ENCODE measurements around the gene FRA10AC1. TPM values are rescaled to one million over a fixed set of nuclear protein-coding genes. Genes with fewer than 3 reads are reported as not detected.

FRA10AC1 gene
- total RNA-seq, 4 donors from 2014 or later = 14.1 to 25.5 (median 16.1) TPM

DNA sequence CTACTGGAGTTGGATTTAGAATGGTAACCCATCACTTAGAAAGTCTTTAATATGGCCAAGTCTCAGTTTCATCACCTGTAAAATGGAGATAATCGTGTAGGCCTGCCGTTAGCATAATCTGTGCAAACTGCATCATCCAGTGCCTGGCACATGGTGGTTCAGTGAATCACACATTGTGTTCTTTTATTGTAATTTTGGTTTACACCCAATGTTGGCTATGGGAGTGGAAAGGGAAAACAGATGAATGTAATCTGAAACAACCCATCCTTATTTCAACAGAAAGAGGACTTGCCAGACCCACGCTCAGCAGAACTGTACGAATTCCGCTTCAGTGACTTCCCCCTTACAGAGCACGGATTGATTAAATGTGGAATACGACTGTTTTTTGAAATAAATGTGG is 62.6 kb downstream of the FRA10AC1 start:
- Histone ChIP-seq H3K27ac (no peak overlapping the region), H3K4me3 (no peak overlapping the region), H3K27me3 (no peaks in the 10 kb centered on the region), H3K4me1 (no peaks in the 10 kb centered on the region), H3K9me3 (no peaks in the 10 kb centered on the region), H3K36me3 (no peaks in the 10 kb centered on the region)
- TF ChIP-seq, protein P1, sequence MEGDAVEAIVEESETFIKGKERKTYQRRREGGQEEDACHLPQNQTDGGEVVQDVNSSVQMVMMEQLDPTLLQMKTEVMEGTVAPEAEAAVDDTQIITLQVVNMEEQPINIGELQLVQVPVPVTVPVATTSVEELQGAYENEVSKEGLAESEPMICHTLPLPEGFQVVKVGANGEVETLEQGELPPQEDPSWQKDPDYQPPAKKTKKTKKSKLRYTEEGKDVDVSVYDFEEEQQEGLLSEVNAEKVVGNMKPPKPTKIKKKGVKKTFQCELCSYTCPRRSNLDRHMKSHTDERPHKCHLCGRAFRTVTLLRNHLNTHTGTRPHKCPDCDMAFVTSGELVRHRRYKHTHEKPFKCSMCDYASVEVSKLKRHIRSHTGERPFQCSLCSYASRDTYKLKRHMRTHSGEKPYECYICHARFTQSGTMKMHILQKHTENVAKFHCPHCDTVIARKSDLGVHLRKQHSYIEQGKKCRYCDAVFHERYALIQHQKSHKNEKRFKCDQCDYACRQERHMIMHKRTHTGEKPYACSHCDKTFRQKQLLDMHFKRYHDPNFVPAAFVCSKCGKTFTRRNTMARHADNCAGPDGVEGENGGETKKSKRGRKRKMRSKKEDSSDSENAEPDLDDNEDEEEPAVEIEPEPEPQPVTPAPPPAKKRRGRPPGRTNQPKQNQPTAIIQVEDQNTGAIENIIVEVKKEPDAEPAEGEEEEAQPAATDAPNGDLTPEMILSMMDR (IDR thresholded peaks at IDR 0.05) = no peak
- TF ChIP-seq POLR2A (IDR thresholded peaks at IDR 0.05) (no peak), EP300 (IDR thresholded peaks at IDR 0.05) (no peak)
- WGBS, 2 donors = 89 to 92% methylated on average over 7 of the region's 7 CpGs
- DNase-seq (ENCODE audit: low spot score in 2 of 2) = no peak

DNA sequence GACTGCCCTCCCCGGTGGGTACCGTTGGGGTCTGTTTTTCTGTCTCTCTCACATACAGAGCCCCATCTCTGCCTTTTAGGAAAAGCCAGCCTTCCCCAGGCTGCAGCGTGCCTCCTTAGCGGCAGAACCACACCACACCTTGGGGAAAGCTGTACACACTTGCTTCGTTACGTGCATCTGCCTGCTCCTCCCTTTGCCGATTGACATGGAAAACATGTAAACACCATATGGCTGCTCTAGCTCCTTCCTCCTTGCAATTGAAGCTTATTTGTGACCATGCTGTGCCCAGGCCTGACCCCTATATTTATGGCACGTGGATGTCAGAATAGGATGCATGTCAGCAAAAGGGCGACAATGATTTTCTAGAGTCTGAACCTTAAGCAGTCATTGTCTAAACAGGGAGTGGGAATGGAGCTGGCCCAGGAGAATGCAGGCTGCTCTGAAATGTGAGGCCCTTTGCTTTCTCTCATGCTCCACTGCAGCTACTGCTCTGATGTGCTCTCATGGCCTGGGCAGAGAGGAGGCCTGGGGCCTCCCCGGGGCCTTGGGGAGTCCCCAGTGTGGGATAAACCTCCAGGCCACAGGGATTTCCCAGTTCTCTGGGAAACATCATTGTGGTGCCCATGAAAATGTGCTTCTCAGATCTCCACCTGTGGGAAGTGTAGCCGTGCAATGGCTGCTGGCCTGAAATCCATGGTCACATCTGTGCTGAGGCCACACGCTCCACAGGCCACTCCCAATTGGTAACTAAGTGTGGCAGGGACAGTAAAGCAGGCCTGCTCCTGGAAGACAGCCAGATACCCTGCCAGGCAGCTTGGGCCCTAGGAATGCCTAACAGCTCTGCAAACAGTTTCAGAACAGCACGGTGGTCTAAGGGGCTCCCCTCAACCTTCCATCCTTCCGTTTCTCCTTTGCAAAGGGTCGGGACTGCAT is 71.5 kb downstream of the FRA10AC1 start:
- Histone ChIP-seq H3K4me1 (no peaks in the 10 kb centered on the region), H3K4me3 (no peak overlapping the region), H3K36me3 (no peaks in the 10 kb centered on the region), H3K9me3 (no peaks in the 10 kb centered on the region), H3K27ac (no peak overlapping the region), H3K27me3 (no peaks in the 10 kb centered on the region)
- WGBS, 2 donors = 67 to 88% methylated on average over 14 to 15 of the region's 15 CpGs
- DNase-seq (ENCODE audit: low spot score in 2 of 2) = no peak
- TF ChIP-seq EP300 (IDR thresholded peaks at IDR 0.05) = no peak
- TF ChIP-seq, protein P1 (IDR thresholded peaks at IDR 0.05) = no peak
- no peak for TF ChIP-seq POLR2A (IDR thresholded peaks at IDR 0.05)

DNA sequence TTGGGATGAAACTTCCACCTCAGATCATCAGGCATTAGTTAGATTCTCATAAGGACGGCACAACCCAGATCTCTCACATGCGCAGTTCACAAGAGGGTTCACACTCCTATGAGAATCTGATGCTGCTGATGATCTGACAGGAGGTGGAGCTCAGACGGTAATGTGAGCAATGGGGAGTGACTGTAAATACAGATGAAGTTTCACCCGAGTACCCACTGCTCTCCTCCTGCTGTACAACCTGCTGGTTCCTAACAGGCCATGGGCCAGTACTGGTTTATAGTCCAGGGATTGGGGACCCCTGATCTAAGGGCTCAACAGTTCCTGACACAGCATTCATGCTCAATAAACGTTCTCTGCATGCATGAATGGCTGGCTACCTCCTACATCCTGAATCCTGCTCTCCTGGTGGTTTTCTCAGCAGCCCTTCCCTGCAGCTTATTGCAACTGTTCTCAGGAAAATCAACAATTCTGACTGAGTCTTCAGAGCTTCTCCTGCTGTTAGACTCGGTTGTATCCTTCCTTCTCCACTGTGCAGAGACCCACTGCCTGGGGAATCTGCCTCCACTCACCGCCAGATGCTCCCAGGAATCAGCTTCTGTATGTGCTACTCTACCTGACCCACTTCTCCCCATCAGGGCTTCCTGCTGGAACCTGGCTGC is 72.6 kb downstream of the FRA10AC1 start:
- Histone ChIP-seq H3K4me1 (no peaks in the 10 kb centered on the region), H3K9me3 (no peaks in the 10 kb centered on the region), H3K4me3 (no peak overlapping the region), H3K27ac (no peak overlapping the region), H3K27me3 (no peaks in the 10 kb centered on the region), H3K36me3 (no peaks in the 10 kb centered on the region)
- TF ChIP-seq, protein P1 (IDR thresholded peaks at IDR 0.05) = no peak
- no peak for TF ChIP-seq EP300 (IDR thresholded peaks at IDR 0.05)
- no peak for TF ChIP-seq POLR2A (IDR thresholded peaks at IDR 0.05)
- no peak for DNase-seq (ENCODE audit: low spot score in 2 of 2)
- WGBS, 2 donors = 56 to 71% methylated on average over 7 of the region's 7 CpGs

DNA sequence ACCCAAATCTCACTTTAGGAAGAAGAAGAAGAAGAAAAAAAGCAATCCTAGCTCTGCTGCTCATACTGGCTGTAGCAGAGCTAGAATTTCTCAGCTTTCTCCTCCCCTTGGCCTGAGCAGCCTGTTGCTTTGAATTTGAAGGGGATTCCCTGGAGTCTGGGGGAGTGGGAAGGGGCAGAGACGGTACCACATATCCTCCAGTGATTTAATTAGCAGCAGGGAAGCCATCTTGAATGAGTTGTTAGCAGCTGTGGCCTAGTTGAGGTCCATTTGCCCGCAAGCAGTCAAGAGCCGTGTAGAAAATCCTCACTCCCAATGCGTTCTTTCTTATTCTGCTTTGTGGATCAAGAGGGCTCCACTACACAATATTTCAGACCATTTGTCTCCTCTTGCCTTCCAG is 73.5 kb downstream of the FRA10AC1 start:
- DNase-seq (ENCODE audit: low spot score in 2 of 2) = no peak
- Histone ChIP-seq H3K27ac (no peak overlapping the region), H3K27me3 (no peaks in the 10 kb centered on the region), H3K36me3 (no peaks in the 10 kb centered on the region), H3K9me3 (no peaks in the 10 kb centered on the region), H3K4me1 (no peaks in the 10 kb centered on the region), H3K4me3 (no peak overlapping the region)
- 77 to 90% methylated on average over 4 of the region's 4 CpGs for WGBS, 2 donors
- no peak for TF ChIP-seq EP300 (IDR thresholded peaks at IDR 0.05)
- TF ChIP-seq, protein P1 (IDR thresholded peaks at IDR 0.05) = no peak
- no peak for TF ChIP-seq POLR2A (IDR thresholded peaks at IDR 0.05)

DNA sequence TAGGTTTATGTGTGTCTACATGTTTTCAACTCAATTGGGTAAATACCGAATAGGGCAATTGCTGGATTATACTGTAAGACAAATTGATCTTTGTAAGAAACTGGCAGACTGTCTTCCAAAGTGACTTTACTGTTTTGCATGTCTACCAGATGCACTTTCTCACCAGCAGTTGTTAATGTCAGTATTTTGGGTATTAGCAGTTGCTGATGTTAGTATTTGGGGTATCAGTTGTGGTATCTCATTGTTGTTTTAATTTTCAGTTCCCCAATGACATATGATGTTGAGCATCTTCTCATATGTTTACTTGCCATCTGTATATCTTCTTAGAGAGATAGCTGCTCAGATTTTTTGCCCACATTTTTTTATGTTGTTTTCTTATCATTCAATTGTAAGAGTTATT is 79.5 kb downstream of the FRA10AC1 start:
- 79 to 86% methylated on average over 1 of the region's 1 CpG for WGBS, 2 donors

More for the DNA sequence above, 79.5 kb downstream of the FRA10AC1 start:
- no peaks in the 10 kb centered on the region for H3K4me1 ChIP-seq
- H3K36me3 ChIP-seq = no peaks in the 10 kb centered on the region
- no peak overlapping the region for H3K4me3 ChIP-seq
- H3K27ac ChIP-seq = no peak overlapping the region
- H3K27me3 ChIP-seq = no peaks in the 10 kb centered on the region
- DNase-seq (ENCODE audit: low spot score in 2 of 2) = no peak
- TF ChIP-seq, protein P1 (IDR thresholded peaks at IDR 0.05) = no peak
- TF ChIP-seq EP300 (IDR thresholded peaks at IDR 0.05) (no peak), POLR2A (IDR thresholded peaks at IDR 0.05) (no peak)
- no peaks in the 10 kb centered on the region for H3K9me3 ChIP-seq

Measured in tibial nerve (tissue), 4 donors.